T-helper 1 cell (primary cell): Measurements from ENCODE around the gene FLVCR2.

Experiments
- DNase-seq, 5 donors: peaks; one replicate each; pipeline ENCODE4 v3.0.0-alpha.2; 2012 to 2020
- total RNA-seq, 4 donors: gene quantifications; one replicate each; lab custom pipeline; 2026; lab: John Stamatoyannopoulos, UW

The FLVCR2 gene, protein sequence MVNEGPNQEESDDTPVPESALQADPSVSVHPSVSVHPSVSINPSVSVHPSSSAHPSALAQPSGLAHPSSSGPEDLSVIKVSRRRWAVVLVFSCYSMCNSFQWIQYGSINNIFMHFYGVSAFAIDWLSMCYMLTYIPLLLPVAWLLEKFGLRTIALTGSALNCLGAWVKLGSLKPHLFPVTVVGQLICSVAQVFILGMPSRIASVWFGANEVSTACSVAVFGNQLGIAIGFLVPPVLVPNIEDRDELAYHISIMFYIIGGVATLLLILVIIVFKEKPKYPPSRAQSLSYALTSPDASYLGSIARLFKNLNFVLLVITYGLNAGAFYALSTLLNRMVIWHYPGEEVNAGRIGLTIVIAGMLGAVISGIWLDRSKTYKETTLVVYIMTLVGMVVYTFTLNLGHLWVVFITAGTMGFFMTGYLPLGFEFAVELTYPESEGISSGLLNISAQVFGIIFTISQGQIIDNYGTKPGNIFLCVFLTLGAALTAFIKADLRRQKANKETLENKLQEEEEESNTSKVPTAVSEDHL
- 0.83 to 6.2 (median 1.9) reads per million in 4 donors for total RNA-seq

DNA sequence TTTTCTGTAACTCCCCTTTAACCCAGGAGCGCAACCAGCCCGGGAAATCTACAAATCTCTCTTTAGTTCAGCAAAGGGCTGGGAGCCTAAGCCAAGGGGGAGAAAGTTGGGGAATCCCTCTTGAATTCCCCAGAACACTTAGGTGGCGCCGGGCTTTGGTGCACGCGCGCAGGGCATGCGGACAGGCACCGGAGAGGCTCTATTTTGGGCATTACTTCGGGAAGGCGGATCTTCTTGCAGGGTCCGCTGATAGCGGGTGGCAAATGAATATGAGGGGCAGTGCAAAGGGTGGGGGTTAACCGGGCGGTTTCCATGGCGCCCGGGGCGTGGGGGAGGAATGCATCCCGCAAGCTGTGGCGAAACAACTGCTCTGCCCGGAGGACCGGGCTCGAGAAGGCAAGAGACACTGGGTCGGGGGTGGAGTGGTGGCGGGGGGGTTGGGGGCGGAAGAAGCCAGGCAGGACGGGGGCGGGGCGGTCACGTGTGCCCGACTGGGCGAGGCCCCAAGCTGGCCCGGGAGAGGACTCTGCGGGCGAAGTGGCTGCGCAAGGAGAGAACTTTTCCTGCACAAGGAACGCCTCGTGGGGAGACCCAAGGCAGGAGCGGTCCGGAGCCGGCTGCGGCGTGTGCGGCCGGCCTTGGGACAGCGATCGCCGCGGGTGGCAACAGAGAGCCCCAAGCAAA lies at the start of gene FLVCR2:
Gene FLVCR2, plus strand, starts transcription at position 519 of the 684 bp plus-strand sequence. CDS start 353 bp downstream, outside the sequence.
- DNase-seq, result peak; percentile 44 to 56 (median 51)

DNA sequence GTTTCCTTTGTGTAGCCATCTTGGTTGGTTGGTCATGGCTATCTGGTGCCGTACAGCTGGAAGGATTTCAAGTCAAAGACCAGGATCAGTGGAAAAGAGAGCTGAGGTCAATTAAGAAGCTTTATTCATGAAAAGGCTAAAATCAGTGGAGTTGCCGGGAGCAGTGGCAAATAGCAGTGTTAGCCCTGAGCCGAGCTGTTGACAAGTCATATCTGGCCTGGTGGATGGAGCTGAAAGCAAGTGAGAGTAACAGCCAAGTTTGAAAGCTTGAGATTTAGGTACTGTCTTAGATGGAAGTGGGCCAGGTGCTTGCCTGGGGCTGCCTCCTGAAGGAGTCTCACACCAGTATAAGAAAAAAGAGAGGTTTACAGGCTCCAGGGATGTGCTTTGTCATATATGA lies 47.2 kb upstream of the FLVCR2 start:
- no peak for DNase-seq

DNA sequence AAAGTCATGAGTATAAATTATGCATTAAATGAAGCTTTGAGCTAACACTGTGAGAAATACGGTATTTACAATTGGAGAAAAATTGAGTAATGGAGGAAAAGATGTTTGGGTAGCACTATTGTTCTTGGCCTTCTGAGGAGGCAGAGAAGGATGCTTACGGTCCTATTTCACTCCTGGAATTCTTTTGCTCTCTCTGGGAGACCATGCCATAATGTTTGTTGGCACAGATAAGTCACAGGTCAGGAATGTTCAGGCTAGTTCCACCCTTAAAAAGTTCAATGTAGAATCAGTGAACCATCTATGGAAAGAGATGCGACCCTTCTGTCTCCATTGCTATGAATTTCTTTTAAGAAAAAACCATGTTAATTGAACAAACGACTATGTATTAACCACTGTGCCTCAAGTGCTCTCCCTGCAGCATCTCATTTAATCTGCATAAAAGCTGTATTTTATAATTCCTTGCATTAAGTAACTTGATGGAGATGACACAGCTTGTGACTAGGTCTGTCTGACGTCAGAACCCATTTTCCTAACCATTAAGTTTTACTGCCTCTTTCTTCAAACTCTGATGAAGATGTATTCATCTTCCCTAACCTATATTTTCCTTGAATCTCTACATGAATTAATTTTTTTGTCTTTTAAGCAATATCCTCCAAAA lies 46.6 kb upstream of the FLVCR2 start:
- DNase-seq, result no peak

DNA sequence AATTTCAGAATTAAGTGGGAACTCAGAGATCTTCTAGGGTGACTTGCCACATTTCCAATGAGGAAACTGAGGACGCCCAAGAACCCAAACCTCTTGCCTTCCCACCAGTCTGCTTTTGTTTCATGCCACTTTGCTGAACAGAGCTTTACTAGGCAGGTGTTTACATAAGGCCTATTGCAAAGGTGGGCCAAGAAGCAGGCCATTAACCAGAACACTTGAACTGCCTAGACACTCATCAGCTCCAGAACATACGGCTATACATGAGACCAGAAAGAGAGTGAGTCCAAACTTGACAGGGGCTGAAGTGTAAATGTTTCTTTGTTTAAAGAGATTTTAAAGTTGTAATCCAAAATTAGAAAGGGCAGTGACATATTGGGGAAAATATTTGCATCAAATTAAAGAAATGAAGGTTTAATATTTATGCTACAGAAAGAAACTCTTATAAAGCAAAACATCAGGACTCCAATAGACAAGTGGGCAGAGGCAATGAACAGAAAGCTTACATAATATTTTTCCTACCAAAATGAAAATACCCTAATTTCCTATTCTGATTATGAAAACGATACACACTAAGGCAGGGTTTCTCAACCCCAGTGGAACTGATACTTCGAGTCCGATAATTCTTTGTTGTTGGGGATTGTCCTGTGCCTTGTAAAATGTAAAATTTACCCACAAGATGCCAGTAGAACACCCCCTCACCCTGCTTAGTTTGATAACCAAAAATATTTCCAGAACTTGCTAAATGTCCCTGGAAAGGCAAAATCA lies 44.4 kb upstream of the FLVCR2 start:
- no peak for DNase-seq

DNA sequence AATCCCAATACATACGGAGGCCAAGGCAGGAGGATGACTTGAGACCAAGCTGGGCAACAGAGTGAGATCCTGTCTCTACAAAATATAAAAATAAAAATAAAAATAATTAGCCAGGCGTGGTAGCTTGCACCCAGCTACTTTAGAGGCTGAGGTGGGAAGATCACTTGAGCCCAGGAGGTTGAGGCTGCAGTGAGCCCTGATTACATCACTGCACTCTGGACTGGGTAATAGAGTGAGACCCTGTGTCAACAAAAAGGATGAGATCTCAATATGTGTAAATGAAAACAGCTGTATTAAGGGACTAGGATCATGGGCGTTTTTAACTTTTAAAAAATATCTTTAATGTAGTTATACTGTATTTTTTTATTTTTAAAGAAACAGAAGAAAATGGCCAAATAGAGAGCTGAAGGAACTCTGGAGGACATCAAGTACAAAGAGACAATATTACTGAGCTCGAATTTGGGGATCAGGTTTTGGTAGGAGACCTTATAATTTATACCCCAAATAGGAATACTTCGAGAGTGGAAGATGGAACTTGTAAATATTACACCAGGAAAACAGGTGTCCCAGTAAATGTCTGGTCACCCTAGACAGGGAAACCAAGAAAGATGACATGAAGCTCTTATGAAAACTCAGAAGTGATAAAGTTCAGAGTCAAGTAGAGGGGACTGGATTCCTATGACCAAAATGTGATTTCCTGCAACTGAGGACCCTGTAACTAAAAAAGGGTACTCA lies 43.1 kb upstream of the FLVCR2 start:
- DNase-seq, result no peak

DNA sequence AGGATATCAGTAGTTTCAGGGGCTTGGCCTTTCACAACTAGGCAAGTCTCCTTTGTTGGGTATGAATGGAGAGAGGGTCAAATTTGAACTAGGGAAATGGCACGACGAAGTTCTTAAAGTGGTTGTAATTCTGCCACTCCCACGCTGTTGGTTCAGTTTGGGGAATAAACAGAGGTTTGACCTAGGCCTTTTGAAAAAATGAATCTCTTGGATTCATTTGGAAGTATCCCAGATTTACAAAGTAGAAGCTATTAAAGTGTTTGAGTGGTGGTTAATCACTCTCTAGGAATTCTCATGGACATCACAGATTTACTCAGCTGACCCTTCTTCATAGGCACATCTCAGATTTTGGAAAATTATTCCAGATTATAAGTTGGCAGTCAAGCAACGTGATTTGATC lies 41.3 kb upstream of the FLVCR2 start:
- no peak for DNase-seq

DNA sequence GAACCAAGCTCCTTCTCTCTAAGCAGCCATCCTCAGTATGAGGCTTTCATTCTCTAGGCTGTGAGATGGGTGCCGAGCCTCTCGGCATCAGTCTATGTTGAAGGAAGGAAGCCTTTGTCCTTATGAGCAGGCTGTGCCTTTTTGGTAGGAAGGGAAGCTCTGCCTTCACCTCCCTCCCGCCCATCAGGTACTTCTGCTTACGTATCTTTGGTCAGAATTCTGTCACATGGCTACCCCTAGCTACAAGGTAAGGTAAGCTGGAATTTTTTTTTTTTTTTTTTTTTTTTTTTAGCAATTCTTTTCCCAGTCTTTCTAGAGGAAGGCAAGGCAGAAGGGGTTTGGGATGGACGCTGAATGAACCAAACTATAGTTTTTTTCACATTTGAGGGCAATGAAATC lies 39.3 kb upstream of the FLVCR2 start:
- DNase-seq, result no peak

DNA sequence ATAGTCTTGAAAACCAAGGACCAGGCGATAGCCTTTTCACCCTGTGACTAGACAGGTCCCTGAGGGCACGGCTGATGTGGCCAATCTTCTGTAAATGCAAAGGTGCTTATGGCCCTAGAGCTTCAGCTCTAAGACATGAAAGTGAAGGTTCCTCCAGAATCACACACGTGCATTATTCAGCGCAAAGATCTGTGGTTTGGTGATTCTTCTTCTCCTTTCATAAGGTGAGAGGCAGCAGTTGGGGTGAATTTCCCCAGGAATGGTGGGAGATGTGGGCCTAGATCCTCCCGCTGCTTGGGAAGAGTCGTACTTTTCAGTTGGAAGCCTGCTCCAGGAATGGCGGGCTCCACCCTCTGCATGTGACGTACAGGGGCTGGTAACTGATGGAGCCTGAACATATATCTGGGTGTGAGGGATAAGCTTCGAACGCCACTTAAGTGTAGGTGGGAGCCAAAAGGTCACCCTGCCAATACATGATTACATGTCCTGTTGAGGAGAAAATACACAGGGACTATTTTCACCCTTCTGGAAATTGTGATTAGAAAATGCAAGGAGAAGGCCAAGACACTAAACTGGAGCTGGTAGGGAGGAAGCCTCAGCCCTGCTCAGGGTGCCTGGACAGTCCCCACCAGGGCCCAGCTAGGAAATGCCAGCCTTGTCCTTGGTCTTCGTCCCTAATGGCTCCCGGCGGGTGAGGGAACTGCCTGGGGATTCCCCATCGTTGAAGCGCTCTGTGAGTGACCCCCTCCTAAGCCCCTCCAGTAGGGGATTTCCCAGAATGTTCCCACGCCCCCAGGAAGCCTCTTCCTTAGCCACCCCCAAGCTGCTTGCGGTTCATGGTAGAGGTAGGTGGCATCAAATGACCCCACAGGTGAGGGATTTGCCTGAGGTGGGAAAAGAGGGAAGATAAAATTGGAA lies 38.6 kb upstream of the FLVCR2 start:
- DNase-seq, result peak; percentile 26 to 55 (median 29)

DNA sequence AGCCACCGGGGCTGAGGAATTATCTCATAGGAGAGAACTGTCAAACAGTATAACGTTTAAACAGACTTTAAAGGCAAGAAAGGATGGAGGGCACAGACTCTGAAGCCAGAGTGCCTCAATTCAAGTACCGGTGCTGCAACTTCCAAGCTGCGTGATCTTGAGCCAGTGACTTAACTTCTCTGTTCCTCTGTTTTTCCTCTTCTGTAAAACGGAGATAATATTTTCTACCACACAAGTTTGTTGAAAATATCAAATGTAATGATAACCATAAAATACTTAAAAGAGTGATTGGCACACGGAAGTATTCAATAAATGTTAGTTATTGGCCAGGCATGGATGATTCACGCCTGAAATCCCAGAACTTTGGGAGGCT lies 38.0 kb upstream of the FLVCR2 start:
- DNase-seq, result no peak

DNA sequence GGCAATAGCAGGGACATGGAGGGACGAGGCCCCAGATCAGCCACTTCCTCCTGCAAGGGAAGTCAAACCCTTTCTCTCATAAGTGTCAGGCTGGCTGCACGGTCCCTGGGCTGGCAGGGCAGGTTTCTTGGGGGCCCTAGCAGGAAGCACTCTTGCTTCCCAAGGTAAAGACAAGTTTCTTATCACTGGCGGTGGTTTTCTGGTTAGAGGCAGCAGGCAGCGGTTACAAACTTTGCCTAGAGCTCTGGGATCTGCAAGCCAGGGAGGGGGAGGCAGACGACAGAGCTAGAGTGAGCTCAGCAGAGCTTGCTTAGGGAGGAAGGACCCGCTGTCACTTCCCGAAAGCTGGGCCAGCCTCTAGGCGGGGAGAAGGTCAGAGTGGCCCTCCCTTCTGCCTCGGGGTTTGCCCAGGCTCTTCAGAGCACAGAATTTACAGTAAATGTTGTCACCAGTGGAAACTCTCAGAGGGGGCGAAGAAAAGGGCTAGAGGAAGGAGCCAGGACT lies 35.8 kb upstream of the FLVCR2 start:
- peak; percentile 48 to 91 (median 63) for DNase-seq

DNA sequence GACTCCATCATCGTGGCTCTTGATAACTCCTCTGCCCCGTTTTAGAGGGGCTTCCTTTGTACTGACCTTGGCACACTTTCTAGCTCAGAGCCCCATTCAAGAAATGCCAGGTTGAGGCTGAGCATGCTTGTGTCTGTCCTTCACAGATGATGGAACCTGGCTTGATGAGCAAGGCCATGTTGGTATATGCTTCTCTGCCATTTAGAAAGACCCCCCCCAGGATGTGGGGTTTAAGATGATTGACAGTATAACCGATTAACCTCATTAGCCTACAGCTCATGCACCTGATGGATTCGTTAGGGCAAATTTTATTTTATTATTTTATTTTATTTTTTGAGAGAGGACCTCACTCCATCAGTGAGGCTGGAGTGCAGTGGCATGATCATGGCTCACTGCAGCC lies 35.2 kb upstream of the FLVCR2 start:
- no peak for DNase-seq

DNA sequence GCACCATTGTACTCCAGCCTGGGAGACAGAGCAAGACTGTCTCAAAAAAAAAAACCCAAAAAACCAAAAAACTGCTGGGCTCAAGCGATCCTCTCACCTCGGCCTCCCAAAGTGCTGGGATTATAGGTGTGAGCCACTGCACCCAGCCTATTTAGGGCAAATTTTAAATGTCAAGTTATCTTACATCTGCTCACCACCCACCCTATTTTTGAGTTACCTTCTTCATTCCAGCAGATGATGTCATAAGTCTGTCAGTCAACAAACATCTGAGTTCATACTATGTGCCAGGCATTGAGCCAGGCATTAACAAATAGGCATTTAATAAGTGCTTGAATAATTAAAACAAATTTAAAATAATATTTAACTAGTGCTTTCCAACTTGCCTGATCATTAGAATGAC lies 34.6 kb upstream of the FLVCR2 start:
- no peak for DNase-seq

DNA sequence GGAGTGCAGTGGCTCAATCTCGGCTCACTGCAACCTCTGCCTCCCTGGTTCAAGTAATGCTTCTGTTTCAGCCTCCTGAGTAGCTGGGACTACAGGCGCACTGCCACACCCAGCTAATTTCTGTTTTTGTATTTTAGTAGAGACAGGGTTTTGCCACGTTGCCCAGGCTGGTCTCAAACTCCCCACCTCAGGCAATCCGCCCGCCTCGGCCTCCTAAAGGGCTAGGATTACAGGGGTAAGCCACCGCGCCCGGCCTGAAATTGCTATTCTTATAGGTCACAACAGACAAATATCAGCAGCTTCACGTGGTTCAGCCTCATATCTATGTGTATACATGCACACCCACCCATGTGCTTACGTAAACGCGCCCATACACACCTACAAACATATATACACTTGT lies 32.5 kb upstream of the FLVCR2 start:
- no peak for DNase-seq

DNA sequence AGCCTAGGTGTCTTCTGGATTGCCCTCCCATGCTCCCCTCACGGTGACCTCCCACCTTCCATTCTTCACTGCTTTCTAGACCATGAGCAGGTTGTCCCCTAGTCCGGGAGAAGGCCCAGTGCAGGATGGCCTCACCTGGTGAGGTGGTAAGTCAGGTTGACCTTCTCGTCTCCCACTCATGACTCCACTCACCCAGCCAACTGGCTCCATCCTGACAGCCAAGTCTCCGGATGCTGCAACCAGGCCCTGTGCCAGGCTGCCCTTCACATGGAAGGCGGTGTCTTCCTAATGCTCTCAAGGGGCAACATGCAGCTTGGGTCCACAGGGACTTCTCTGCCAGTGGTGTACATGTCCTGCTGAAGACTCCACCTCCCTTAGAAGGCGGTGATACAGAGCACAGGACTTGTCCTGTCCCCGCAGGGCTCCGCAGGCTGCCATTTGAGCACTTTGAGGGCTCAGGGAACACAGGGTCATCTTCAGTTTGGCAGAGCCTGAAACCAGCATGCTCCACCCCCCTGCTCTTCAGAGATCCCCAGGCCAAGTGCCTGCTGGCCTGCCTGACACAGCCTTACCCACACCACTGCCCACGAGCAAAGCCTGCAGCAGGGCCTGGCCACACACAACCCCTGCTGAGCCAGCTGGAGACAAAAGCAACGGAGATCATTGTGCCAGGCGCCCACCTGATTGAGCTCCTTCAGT lies 30.7 kb upstream of the FLVCR2 start:
- no peak for DNase-seq

DNA sequence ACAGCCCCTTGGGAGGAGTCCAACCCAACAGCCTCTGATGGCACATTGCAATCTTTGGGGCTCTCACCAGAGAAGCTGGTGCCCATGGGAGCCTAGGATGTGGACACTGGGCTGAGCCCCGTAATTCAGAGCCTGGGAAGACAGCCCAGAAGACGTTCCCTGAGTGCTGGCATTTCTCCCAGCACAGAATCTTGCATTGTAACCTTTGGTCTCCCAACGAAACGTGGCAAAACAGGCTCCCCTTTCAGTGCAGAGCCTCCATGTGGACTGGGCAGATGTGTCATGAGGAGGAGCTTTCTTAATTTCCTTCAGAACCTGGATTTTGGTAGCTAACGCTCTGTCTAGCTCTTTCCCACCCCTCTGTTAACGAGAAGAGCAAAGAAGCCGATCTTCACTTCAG lies 29.9 kb upstream of the FLVCR2 start:
- DNase-seq, result no peak

DNA sequence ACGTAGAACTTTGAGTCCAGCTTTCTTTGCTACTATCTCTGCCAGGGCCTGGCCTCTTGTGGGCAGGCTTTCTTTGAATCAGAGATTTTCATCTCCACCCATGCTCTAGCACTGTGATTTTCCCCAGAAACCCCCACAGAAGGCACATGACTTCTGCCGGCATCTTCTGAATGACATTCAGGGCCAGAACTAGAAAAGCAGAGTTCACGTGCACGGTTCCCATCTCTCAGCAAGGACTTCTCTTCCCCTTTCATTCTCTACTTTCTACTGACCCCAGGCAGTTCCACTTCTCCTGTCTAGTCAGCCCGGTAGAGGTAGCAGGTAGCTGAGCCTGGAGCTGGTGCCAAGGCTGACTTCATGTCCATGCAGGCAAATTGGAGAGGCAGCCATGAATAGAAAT lies 29.3 kb upstream of the FLVCR2 start:
- DNase-seq, result no peak

DNA sequence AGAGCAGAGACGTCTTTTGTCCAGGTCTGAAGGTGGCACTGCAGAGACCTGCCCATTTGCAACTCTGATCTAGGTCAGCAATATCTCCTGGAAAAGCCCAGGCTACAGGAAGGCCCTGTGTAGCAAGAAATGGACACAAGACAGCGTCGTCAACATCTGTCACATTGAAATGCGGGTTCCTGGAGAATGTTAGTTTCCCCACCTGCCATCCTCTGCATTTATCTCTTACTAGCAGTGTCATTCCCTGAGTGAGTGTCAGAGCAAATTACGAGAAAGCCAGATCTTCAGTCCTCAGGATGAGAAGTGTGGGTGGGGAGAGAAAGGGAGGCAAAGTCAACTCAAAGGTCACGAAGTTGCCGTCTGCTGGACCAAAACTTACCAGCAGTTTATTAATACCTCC lies 27.4 kb upstream of the FLVCR2 start:
- no peak for DNase-seq

DNA sequence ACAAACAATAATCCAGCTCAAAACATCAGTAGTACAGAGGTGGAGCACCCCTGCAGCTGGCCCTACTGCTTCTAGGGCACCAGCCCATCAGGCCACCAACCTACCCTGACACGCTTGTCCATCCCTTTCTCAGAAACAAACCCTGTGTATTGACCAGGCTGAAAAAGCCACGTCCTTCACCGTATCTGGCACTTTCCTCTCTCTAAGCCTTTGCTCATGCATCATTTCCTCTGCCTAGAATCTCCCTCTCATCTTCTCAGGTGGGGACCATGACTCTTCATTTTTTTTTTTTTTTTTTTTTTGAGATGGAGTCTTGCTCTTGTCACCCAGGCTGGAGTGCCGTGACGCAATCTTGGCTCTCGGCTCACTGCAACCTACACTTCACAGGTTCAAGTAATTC lies 25.3 kb upstream of the FLVCR2 start:
- no peak for DNase-seq

DNA sequence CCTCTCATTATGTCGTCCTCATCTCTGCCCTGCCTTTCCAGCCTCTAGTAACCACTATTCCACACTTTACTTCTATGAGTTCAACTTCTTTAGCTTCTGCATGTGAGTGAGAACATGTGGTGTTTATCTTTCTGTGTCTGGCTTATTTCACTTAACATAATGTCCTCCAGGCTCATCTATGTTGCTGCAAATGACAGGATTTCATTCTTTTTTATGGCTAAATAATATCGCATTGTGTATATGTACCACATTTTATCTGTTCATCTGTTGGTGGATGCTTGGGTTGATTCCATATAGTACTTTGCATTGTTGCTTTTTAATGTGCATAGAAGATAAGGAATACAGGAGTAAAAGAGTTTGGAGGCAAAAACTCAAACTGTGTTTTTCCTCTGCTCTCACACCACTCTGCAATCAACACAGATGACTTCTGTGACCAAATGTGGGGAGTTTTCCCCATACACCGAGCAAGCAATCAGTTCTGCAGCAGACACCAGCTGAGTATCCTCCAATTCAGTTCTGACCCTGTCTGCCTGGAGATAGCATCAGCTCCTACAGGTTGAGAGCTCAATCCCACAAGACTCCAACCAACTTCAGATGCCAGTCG lies 24.6 kb upstream of the FLVCR2 start:
- DNase-seq, result no peak

DNA sequence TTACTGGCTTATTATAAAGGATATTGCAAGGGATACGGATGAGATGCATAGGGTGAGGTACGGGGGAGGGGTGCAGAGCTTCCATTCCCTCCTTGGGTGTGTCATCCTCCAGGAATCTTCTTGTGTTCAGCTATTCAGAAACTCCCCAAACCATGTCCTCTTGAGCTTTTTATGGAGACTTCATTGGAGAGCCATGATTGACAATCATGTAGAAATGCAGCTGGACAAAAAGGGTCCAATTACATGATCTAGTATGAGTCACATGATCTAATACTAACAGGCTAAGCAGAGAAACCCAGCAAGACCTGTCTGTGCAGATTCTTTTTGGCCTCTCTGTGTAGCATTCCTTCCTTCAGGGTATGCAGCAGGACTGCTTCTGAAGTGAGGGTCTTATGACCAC lies 23.9 kb upstream of the FLVCR2 start:
- no peak for DNase-seq
